ENCODE results near the gene MAML3.

Gene MAML3

GRCh38 chr4:140149846-140150635 lies 3.9 kb downstream of the MAML3 start:
- Histone ChIP-seq H3K36me3 (peaks cover 3% of the 10 kb centered on the region; the same call in 1 of the 2 replicates), H3K27me3 (no peaks in the 10 kb centered on the region), H3K4me1 (no peaks in the 10 kb centered on the region), H3K4me3 (ENCODE audit: low read depth, low read length) (peak overlapping the region; percentile 98), H3K9me3 (no peaks in the 10 kb centered on the region)
- peak; percentile 81 for DNase-seq
- TF ChIP-seq CTCF (IDR thresholded peaks at IDR 0.05; ENCODE audit: low read depth, low read length) = peak; percentile 13; the same call in 1 of the 2 replicates

GRCh38 chr4:140144050-140144449 lies 9.9 kb downstream of the MAML3 start:
- no peak for DNase-seq
- H3K4me3 ChIP-seq (ENCODE audit: low read depth, low read length) = no peak overlapping the region
- H3K4me1 ChIP-seq = no peaks in the 10 kb centered on the region
- no peak for TF ChIP-seq CTCF (IDR thresholded peaks at IDR 0.05; ENCODE audit: low read depth, low read length)
- no peaks in the 10 kb centered on the region for H3K9me3 ChIP-seq
- no peaks in the 10 kb centered on the region for H3K27me3 ChIP-seq
- H3K36me3 ChIP-seq = no peaks in the 10 kb centered on the region; the same call in 1 of the 2 replicates

GRCh38 chr4:140141210-140141835 lies 12.7 kb downstream of the MAML3 start:
- peaks cover 6% of the 10 kb centered on the region; the same call in 1 of the 2 replicates for H3K4me1 ChIP-seq
- no peak for TF ChIP-seq CTCF (IDR thresholded peaks at IDR 0.05; ENCODE audit: low read depth, low read length)
- no peaks in the 10 kb centered on the region for H3K27me3 ChIP-seq
- H3K36me3 ChIP-seq = no peaks in the 10 kb centered on the region; the same call in 1 of the 2 replicates
- H3K9me3 ChIP-seq = no peaks in the 10 kb centered on the region
- no peak overlapping the region for H3K4me3 ChIP-seq (ENCODE audit: low read depth, low read length)
- no peak for DNase-seq

- Histone ChIP-seq H3K4me1 (peaks cover 8% of the 10 kb centered on the region; the same call in 1 of the 2 replicates), H3K36me3 (no peaks in the 10 kb centered on the region; the same call in 1 of the 2 replicates), H3K27me3 (no peaks in the 10 kb centered on the region), H3K9me3 (no peaks in the 10 kb centered on the region), H3K4me3 (ENCODE audit: low read depth, low read length) (no peak overlapping the region)
- no peak for TF ChIP-seq CTCF (IDR thresholded peaks at IDR 0.05; ENCODE audit: low read depth, low read length)
- no peak for DNase-seq
These were observed 13.4 kb downstream of the MAML3 start for GRCh38 chr4:140140566-140140965.

GRCh38 chr4:140138428-140138827 lies 15.6 kb downstream of the MAML3 start:
- no peak for TF ChIP-seq CTCF (IDR thresholded peaks at IDR 0.05; ENCODE audit: low read depth, low read length)
- Histone ChIP-seq H3K36me3 (no peaks in the 10 kb centered on the region), H3K9me3 (no peaks in the 10 kb centered on the region), H3K27me3 (no peaks in the 10 kb centered on the region), H3K4me3 (ENCODE audit: low read depth, low read length) (no peak overlapping the region), H3K4me1 (peaks cover 21% of the 10 kb centered on the region)
- no peak for DNase-seq

- Histone ChIP-seq H3K4me1 (peaks cover 21% of the 10 kb centered on the region), H3K27me3 (no peaks in the 10 kb centered on the region), H3K9me3 (no peaks in the 10 kb centered on the region), H3K36me3 (no peaks in the 10 kb centered on the region), H3K4me3 (ENCODE audit: low read depth, low read length) (no peak overlapping the region)
- DNase-seq = no peak
- TF ChIP-seq CTCF (IDR thresholded peaks at IDR 0.05; ENCODE audit: low read depth, low read length) = no peak
These were observed 16.3 kb downstream of the MAML3 start for GRCh38 chr4:140137671-140138070.

Measured in BE2C (cell line).